ENCODE results near the gene CYP2C19.
"Not testable (repeated sequence)": the region's sequence is repeated elsewhere in the genome, so short reads cannot be mapped to it uniquely, and the experiment has no call there.

CYP2C19 gene

DNA sequence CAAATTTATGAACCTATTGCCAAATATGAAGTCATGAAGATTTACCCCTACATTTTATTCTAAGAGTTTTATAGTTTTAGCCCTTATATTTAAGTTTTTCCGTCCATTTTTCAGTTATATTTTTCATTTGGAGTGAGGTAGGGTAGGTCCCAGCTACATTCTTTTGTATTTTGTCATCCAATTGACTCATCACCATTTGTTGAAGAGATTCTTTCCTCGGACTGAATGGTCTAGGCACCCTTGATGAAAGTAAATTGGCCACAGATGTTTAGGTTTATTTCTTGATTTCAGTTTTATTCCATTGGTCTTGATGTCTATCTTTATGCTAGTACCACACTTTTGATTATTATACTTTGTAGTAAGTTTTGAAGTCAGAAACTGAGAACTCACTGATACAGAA lies 22.7 kb downstream of the CYP2C19 start (continued):
- TF ChIP-seq ZNF26 (tag by site-specific recombination; IDR thresholded peaks at IDR 0.05) (no peak), PRDM6 (tag by site-specific recombination; IDR thresholded peaks at IDR 0.05) (no peak), IKZF3 (tag by site-specific recombination; IDR thresholded peaks at IDR 0.05) (no peak), ZNF623 (tag by site-specific recombination; IDR thresholded peaks at IDR 0.05) (no peak), ZBTB7A (tag by site-specific recombination; IDR thresholded peaks at IDR 0.05; ENCODE audit: low read depth) (no peak), REST (tag by site-specific recombination; IDR thresholded peaks at IDR 0.05) (no peak), YY1 (tag by site-specific recombination; IDR thresholded peaks at IDR 0.05) (no peak)
- TF ChIP-seq, protein P1, sequence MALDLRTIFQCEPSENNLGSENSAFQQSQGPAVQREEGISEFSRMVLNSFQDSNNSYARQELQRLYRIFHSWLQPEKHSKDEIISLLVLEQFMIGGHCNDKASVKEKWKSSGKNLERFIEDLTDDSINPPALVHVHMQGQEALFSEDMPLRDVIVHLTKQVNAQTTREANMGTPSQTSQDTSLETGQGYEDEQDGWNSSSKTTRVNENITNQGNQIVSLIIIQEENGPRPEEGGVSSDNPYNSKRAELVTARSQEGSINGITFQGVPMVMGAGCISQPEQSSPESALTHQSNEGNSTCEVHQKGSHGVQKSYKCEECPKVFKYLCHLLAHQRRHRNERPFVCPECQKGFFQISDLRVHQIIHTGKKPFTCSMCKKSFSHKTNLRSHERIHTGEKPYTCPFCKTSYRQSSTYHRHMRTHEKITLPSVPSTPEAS (tag by site-specific recombination; IDR thresholded peaks at IDR 0.05) = no peak

GRCh38 chr10:94800551-94800950 lies 38.1 kb downstream of the CYP2C19 start:
- H3K4me3 ChIP-seq (ENCODE audit: low read depth, low read length); H3K27ac ChIP-seq (ENCODE audit: extremely low read depth, low read depth, low read length); POLR2A ChIA-PET; CTCF ChIA-PET; H3K9me3 ChIP-seq (ENCODE audit: control insufficient read depth, insufficient read depth, low read depth, low read length); H3K36me3 ChIP-seq (ENCODE audit: control insufficient read depth in 2 of 2, insufficient read depth in 1 of 2, low read length in 2 of 2); H3K4me1 ChIP-seq (ENCODE audit: control insufficient read depth, insufficient read depth, low read length): not testable (repeated sequence)

DNA sequence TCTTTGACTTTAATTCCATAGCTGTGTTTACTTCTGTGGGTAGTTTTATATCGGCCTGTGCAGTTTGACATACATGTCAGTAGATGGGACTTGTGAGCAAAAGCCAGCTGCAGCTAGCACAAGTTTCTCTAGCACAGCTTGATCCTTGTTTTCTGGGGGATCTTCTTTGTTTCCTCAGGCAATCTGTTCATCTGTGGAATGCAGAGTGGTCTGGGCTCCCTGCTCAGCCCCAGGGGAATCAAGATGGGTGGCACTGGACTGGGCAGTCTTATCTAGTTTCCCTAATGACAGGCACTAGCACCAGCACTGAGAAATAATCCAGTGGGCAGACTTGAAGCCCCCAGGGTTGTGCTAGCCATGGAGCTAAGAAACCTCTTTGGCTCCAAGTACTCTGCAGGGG lies 40.8 kb downstream of the CYP2C19 start:
- Histone ChIP-seq H3K4me1 (ENCODE audit: control insufficient read depth, insufficient read depth, low read length) (no peaks in the 10 kb centered on the region), H3K9me3 (ENCODE audit: control insufficient read depth, insufficient read depth, low read depth, low read length) (no peaks in the 10 kb centered on the region), H3K27ac (ENCODE audit: extremely low read depth, low read depth, low read length) (no peak overlapping the region), H3K36me3 (ENCODE audit: control insufficient read depth in 2 of 2, insufficient read depth in 1 of 2, low read length in 2 of 2) (no peaks in the 10 kb centered on the region), H3K4me3 (ENCODE audit: low read depth, low read length) (no peak overlapping the region)
- ChIA-PET POLR2A (no interaction called here), CTCF (no interaction called here)
- TF ChIP-seq KLF7 (tag by site-specific recombination; IDR thresholded peaks at IDR 0.05; ENCODE audit: borderline replicate concordance) (no peak), ZNF791 (tag by site-specific recombination; IDR thresholded peaks at IDR 0.05) (no peak), HOXC10 (CRISPR knock-in tag; IDR thresholded peaks at IDR 0.05) (no peak), TRIM28 (IDR thresholded peaks at IDR 0.05; ENCODE audit: borderline replicate concordance, low read length) (no peak), ZNF48 (tag by site-specific recombination; IDR thresholded peaks at IDR 0.05) (no peak), ZNF10 (tag by site-specific recombination; IDR thresholded peaks at IDR 0.05) (no peak)
- TF ChIP-seq, protein P2, sequence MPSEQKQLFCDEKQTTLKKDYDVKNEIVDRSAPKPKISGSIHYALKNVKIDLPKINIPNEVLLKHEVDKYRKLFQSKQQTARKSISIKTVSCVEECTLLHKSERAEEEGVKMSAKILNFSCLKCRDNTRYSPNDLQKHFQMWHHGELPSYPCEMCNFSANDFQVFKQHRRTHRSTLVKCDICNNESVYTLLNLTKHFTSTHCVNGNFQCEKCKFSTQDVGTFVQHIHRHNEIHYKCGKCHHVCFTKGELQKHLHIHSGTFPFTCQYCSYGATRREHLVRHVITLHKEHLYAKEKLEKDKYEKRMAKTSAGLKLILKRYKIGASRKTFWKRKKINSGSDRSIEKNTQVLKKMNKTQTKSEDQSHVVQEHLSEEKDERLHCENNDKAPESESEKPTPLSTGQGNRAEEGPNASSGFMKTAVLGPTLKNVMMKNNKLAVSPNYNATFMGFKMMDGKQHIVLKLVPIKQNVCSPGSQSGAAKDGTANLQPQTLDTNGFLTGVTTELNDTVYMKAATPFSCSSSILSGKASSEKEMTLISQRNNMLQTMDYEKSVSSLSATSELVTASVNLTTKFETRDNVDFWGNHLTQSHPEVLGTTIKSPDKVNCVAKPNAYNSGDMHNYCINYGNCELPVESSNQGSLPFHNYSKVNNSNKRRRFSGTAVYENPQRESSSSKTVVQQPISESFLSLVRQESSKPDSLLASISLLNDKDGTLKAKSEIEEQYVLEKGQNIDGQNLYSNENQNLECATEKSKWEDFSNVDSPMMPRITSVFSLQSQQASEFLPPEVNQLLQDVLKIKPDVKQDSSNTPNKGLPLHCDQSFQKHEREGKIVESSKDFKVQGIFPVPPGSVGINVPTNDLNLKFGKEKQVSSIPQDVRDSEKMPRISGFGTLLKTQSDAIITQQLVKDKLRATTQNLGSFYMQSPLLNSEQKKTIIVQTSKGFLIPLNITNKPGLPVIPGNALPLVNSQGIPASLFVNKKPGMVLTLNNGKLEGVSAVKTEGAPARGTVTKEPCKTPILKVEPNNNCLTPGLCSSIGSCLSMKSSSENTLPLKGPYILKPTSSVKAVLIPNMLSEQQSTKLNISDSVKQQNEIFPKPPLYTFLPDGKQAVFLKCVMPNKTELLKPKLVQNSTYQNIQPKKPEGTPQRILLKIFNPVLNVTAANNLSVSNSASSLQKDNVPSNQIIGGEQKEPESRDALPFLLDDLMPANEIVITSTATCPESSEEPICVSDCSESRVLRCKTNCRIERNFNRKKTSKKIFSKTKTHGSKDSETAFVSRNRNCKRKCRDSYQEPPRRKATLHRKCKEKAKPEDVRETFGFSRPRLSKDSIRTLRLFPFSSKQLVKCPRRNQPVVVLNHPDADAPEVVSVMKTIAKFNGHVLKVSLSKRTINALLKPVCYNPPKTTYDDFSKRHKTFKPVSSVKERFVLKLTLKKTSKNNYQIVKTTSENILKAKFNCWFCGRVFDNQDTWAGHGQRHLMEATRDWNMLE (tag by site-specific recombination; conservative IDR thresholded peaks at IDR 0.05; ENCODE audit: low read depth) = no peak
- TF ChIP-seq, protein P3, sequence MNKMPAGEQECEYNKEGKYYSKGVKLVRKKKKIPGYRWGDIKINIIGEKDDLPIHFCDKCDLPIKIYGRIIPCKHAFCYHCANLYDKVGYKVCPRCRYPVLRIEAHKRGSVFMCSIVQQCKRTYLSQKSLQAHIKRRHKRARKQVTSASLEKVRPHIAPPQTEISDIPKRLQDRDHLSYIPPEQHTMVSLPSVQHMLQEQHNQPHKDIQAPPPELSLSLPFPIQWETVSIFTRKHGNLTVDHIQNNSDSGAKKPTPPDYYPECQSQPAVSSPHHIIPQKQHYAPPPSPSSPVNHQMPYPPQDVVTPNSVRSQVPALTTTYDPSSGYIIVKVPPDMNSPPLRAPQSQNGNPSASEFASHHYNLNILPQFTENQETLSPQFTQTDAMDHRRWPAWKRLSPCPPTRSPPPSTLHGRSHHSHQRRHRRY (tag by site-specific recombination; IDR thresholded peaks at IDR 0.05) = no peak
